K562 (cell line): ENCODE results near the gene MPIG6B. TPM values are rescaled to one million over a fixed set of nuclear protein-coding genes. Genes with fewer than 3 reads are reported as not detected.

Source experiments
- ATAC-seq: fragments of 200-7000 bp; cut with Tn5 transposase; 3 replicates; pipeline ENCODE4 v1.9.1; 2020; ENCODE audit warnings: moderate library complexity
- BruUV-seq: library from RNA; stranded (reverse); fragments of 400-500 nt; replicated peaks from 2 replicates; lab custom pipeline; 2021; lab: Mats Ljungman, UMichigan
- CTCF ChIA-PET: fragments of 300-600 bp; formaldehyde crosslinking; extraction: SDS; loops from one replicate; lab custom pipeline; 2021; ENCODE audit warnings: low intra/inter-chr PET ratio; lab: Yijun Ruan, JAX
- POLR2A ChIA-PET: fragments of 300-600, 350-650 bp; sonication (Branson Sonifier 250); formaldehyde crosslinking; extraction: SDS; loops from one replicate; lab custom pipeline; 2021; ENCODE audit warnings: antibody characterized with exemption, inconsistent platforms; lab: Yijun Ruan, JAX
- DNase-seq, 4 experiments: peaks; one replicate each; pipeline versions ENCODE4 v3.0.0 to v3.0.0-alpha.2; 2011 to 2018; ENCODE audit warnings: low spot score in 3 of 4, mixed read lengths in 3 of 4; ENCODE audit errors: extremely low read depth in 1 of 4
- FAIRE-seq: peaks from 2 replicates; lab custom pipeline; 2011; peaks lifted over from hg19 to GRCh38; lab: Jason Lieb, UNC
- H2AFZ ChIP-seq: 2 replicates; pipeline ENCODE4 v1.6.0; 2011; ENCODE audit warnings: low read depth, low read length, control low read depth, inconsistent platforms
- H3K27ac ChIP-seq: fragments of 200-600 bp; 3 replicates; pipeline ENCODE4 v1.8.0; 2011; ENCODE audit warnings: low read depth, mild to moderate bottlenecking, control low read depth, inconsistent platforms, low read length, moderate library complexity, mixed read lengths; ENCODE audit errors: extremely low read depth
- H3K27me3 ChIP-seq, 2 experiments: fragments of 300-600 bp in 1 of 2; 2 replicates in 1 of 2; 3 replicates in 1 of 2; pipeline versions ENCODE4 v1.6.0 to v1.8.0; 2011; ENCODE audit warnings: inconsistent platforms in 2 of 2, low read length in 2 of 2, mild to moderate bottlenecking in 1 of 2, mixed read lengths in 1 of 2, moderate library complexity in 1 of 2; ENCODE audit not compliant: control insufficient read depth in 2 of 2, insufficient read depth in 2 of 2
- H3K36me3 ChIP-seq: fragments of 300-600 bp; 3 replicates; pipeline ENCODE4 v1.8.0; 2011; ENCODE audit warnings: mild to moderate bottlenecking, low read length, inconsistent platforms; ENCODE audit not compliant: control insufficient read depth, insufficient read depth
- H3K4me1 ChIP-seq, 2 experiments: fragments of 200-600 bp in 1 of 2; replicated peaks in 1 of 2; 2 replicates in 1 of 2; 3 replicates in 1 of 2; pipeline versions ENCODE4 v1.5.1 to v1.8.0; 2011; ENCODE audit warnings: inconsistent platforms in 2 of 2, low read length in 2 of 2, mild to moderate bottlenecking in 1 of 2, mixed read lengths in 1 of 2, moderate library complexity in 1 of 2; ENCODE audit not compliant: control insufficient read depth in 2 of 2, insufficient read depth in 2 of 2
- H3K4me2 ChIP-seq: 2 replicates; pipeline ENCODE4 v1.6.1; 2011; ENCODE audit warnings: low read length, control low read depth, inconsistent platforms, mixed read lengths; ENCODE audit not compliant: insufficient read depth
- H3K4me3 ChIP-seq: fragments of 200-600 bp; sonication (generic), shearing (Covaris generic); 2 replicates; pipeline ENCODE4 v1.5.1; 2016; ENCODE audit warnings: control low read depth, inconsistent platforms
- H3K79me2 ChIP-seq: fragments of 200-600 bp; 3 replicates; pipeline ENCODE4 v1.8.0; 2011; ENCODE audit warnings: low read length, inconsistent platforms; ENCODE audit not compliant: control insufficient read depth, insufficient read depth
- H3K9ac ChIP-seq, 2 experiments: 2 replicates each; pipeline versions ENCODE4 v1.6.0 to v1.6.1; 2011; ENCODE audit warnings: low read depth in 2 of 2, low read length in 2 of 2, control low read depth in 1 of 2, inconsistent platforms in 1 of 2, mild to moderate bottlenecking in 1 of 2, mixed read lengths in 1 of 2; ENCODE audit not compliant: insufficient read depth in 1 of 2
- H3K9me1 ChIP-seq: one replicate; pipeline ENCODE4 v1.6.0; 2011; ENCODE audit warnings: inconsistent platforms, mild to moderate bottlenecking, low read length, moderate library complexity; ENCODE audit not compliant: control insufficient read depth, insufficient read depth
- H3K9me3 ChIP-seq: replicated peaks from 2 replicates; pipeline ENCODE4 v1.5.1; 2011; ENCODE audit warnings: low read depth, low read length, inconsistent platforms; ENCODE audit not compliant: control insufficient read depth, insufficient read depth
- H4K20me1 ChIP-seq: replicated peaks from 2 replicates; pipeline ENCODE4 v1.6.1; 2011; ENCODE audit warnings: low read length, inconsistent platforms, mixed read lengths; ENCODE audit not compliant: control insufficient read depth, insufficient read depth
- CBX2 ChIP-seq: fragments of 200-600 bp; sonication (generic); IDR thresholded peaks from one replicate; pipeline ENCODE4 v1.6.1; 2012; ENCODE audit warnings: mild to moderate bottlenecking, low read length, inconsistent platforms; ENCODE audit not compliant: insufficient read depth, poor library complexity, severe bottlenecking
- CEBPB ChIP-seq: fragments of 450-650 bp; IDR thresholded peaks from 2 replicates; pipeline ENCODE4 v1.6.1; 2016; ENCODE audit warnings: missing genetic modification characterization, missing compliant biosample characterization
- EHMT2 ChIP-seq: fragments of 450-650 bp; IDR thresholded peaks from 2 replicates; pipeline ENCODE4 v1.6.1; 2018; ENCODE audit warnings: antibody characterized with exemption
- MCM3 ChIP-seq: fragments of 450-650 bp; IDR thresholded peaks from 2 replicates; pipeline ENCODE4 v1.6.1; 2016
- NCOA1 ChIP-seq: fragments of 450-650 bp; IDR thresholded peaks from 2 replicates; pipeline ENCODE4 v1.6.1; 2016; ENCODE audit warnings: low read depth
- ZNF217 ChIP-seq: sonication (generic); formaldehyde crosslinking; IDR thresholded peaks from 2 replicates; pipeline ENCODE4 v1.8.0; 2022; ENCODE audit warnings: mild to moderate bottlenecking, missing genetic modification reagents
- ZNF239 ChIP-seq: fragments of 250-450 bp; sonication (Bioruptor Pico); IDR thresholded peaks from 2 replicates; pipeline ENCODE4 v1.4.0; 2020; ENCODE audit warnings: mild to moderate bottlenecking
- ZNF707 ChIP-seq: fragments of 250-450 bp; sonication (Bioruptor Pico); conservative IDR thresholded peaks from 2 replicates; pipeline ENCODE4 v1.8.0; 2022; ENCODE audit warnings: inconsistent platforms, mild to moderate bottlenecking, moderate library complexity
- ZNF77 ChIP-seq: fragments of 250-450 bp; sonication (Bioruptor Pico); IDR thresholded peaks from 2 replicates; pipeline ENCODE4 v1.5.0; 2020
- WGBS: fragments of 100-300 bp; shearing (Covaris generic); methylation state at CpG from one replicate; pipeline ENCODE4 v1.1.6; 2016; ENCODE audit warnings: low coverage, mixed read lengths; ENCODE audit not compliant: insufficient coverage; ENCODE audit errors: missing lambda C conversion rate; 5-methylcytosine and 5-hydroxymethylcytosine counted together
- in situ Hi-C: fragments of 300-500 bp; cut with MboI; formaldehyde crosslinking; loops from 4 replicates; pipeline ENCODE4 v1.15.0; 2018; ENCODE audit warnings: inconsistent platforms, mixed read lengths
- intact Hi-C: fragments of 100-400 bp; cut with micrococcal nuclease; formaldehyde crosslinking; loops from 2 replicates; pipeline ENCODE4 v1.14.2; 2022
- polyA plus RNA-seq, 8 experiments: library from polyadenylated mRNA; depleted of rRNA in 4 of 8; stranded (reverse) in 5 of 8; unstranded in 3 of 8; fragments of >200 nt; fragmentation: Nextera tagmentation in 2 of 8; fragmentation: Illumina TruSeq in 1 of 8; extraction: Ambion mirVana in 2 of 8; extraction: Trizol in 1 of 8; gene quantifications; 2 replicates each; pipeline versions ENCODE4 v1.2.1 to v1.2.3, GENCODE V29; 2011 to 2014; ENCODE audit warnings: inconsistent platforms in 1 of 8, missing spikeins in 1 of 8
- total RNA-seq, 7 experiments: library from RNA; depleted of rRNA in 6 of 7; stranded (reverse); fragments of >200 nt in 6 of 7; fragmentation: Illumina TruSeq in 2 of 7; extraction: Trizol in 2 of 7; gene quantifications; 2 replicates each; pipeline versions ENCODE4 v1.2.1 to v1.2.3, GENCODE V29; 2011 to 2021; ENCODE audit warnings: low replicate concordance in 1 of 7
- TF ChIP-seq, protein P1 (sequence below): fragments of 250-450 bp; sonication (Bioruptor Pico); IDR thresholded peaks from 2 replicates; pipeline ENCODE4 v1.4.0; 2020; ENCODE audit warnings: mild to moderate bottlenecking, moderate library complexity
- TF ChIP-seq, protein P2 (sequence below): sonication (generic); formaldehyde crosslinking; IDR thresholded peaks from 2 replicates; pipeline ENCODE4 v1.8.0; 2022; ENCODE audit warnings: mild to moderate bottlenecking, low read depth, missing genetic modification reagents
- TF ChIP-seq, protein P3 (sequence below): IDR thresholded peaks from 3 replicates; pipeline ENCODE4 v1.6.1; 2011; ENCODE audit warnings: borderline replicate concordance, mild to moderate bottlenecking, moderate library complexity; ENCODE audit not compliant: insufficient read length; ENCODE audit errors: extremely low read depth
- TF ChIP-seq, protein P4 (sequence below): fragments of 450-650 bp; formaldehyde crosslinking; IDR thresholded peaks from 2 replicates; pipeline ENCODE4 v1.4.0; 2022; ENCODE audit warnings: missing genetic modification characterization

MPIG6B gene
- total and polyA plus RNA-seq, 9 of the 15 experiments (the other 6 are each of a cell fraction or from before 2014, with no cell fraction given): 0.11 to 1.2 (median 0.28) TPM; not detected in 1

DNA sequence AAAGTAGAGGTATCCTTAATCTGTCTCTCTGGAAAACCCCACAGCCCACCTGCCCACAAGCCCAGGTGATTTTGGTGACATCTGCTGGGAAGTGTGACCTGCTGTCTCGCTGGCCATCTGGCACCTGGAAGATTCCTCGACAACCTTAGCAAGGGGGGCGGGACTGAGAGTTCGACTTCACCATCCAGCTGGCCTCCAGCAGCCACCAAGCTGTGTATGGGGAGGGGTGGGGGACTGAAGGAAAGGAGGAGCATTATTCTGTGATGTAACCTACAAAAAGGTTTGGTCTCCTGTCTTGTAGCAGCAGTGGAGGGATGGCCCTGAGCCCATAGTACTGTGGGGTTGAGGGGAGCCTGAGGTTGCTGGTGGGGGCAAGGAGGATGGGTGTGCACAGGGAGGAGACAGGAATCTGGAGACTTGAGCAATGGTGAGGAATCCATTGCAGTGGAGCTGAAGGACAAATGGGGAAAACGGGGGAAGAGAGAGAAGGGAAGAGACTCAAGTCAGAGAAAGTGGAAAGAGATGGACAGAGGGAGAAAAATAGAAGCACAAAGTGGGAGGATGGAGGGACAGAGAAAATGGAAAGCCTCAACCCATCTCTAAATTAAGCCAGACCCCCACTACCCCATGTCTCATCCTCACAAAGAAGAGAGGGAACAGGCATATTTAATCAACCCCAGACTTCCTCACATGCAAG lies 12.5 kb upstream of the MPIG6B start:
- H3K79me2 ChIP-seq: no peaks in the 10 kb centered on the region
- ChIA-PET CTCF (no interaction called here), POLR2A (interaction anchor here (0.6 to 12.4 kb wide), 9 partner anchors 7 to 261 kb away, joined by 3 to 223 read pairs (median 4); partner anchors contain the start of genes ABHD16A, DDAH2, DXO and GPANK1)
- peak; percentile 13 for ATAC-seq
- peak overlapping the region; percentile 9; the same call in 1 of the 2 replicates for H3K4me2 ChIP-seq
- no peak overlapping the region for H3K4me3 ChIP-seq
- in situ Hi-C loops (no loop called here), intact Hi-C loops (no loop called here)
- H4K20me1 ChIP-seq: no peaks in the 10 kb centered on the region
- DNase-seq: no peak
- H3K9ac ChIP-seq: peak overlapping the region in 1 of 2 experiments; percentile 73; a peak in 1 of 4 replicates
- no peaks in the 10 kb centered on the region for H3K9me3 ChIP-seq
- peaks cover 35 to 49% of the 10 kb centered on the region in 2 experiments for H3K4me1 ChIP-seq
- 29% methylated on average over 5 of the region's 5 CpGs for WGBS
- FAIRE-seq: no peak
- no peak overlapping the region for H3K27ac ChIP-seq
- peak overlapping the region; percentile 58 for H2AFZ ChIP-seq
- H3K36me3 ChIP-seq: no peaks in the 10 kb centered on the region
- no peaks in the 10 kb centered on the region for H3K9me1 ChIP-seq
- no peaks in the 10 kb centered on the region for H3K27me3 ChIP-seq
- BruUV-seq: no TSS peak
- TF ChIP-seq ZNF217 (CRISPR knock-in tag): no peak
- no peak for TF ChIP-seq ZNF239 (CRISPR knock-in tag)
- no peak for TF ChIP-seq NCOA1
- TF ChIP-seq MCM3: no peak
- TF ChIP-seq CEBPB (tag): 0 out of 2 replicates have a peak, but pooled peaks have one; percentile 16
- no peak for TF ChIP-seq CBX2
- TF ChIP-seq ZNF77 (CRISPR knock-in tag): no peak
- TF ChIP-seq, protein P1, sequence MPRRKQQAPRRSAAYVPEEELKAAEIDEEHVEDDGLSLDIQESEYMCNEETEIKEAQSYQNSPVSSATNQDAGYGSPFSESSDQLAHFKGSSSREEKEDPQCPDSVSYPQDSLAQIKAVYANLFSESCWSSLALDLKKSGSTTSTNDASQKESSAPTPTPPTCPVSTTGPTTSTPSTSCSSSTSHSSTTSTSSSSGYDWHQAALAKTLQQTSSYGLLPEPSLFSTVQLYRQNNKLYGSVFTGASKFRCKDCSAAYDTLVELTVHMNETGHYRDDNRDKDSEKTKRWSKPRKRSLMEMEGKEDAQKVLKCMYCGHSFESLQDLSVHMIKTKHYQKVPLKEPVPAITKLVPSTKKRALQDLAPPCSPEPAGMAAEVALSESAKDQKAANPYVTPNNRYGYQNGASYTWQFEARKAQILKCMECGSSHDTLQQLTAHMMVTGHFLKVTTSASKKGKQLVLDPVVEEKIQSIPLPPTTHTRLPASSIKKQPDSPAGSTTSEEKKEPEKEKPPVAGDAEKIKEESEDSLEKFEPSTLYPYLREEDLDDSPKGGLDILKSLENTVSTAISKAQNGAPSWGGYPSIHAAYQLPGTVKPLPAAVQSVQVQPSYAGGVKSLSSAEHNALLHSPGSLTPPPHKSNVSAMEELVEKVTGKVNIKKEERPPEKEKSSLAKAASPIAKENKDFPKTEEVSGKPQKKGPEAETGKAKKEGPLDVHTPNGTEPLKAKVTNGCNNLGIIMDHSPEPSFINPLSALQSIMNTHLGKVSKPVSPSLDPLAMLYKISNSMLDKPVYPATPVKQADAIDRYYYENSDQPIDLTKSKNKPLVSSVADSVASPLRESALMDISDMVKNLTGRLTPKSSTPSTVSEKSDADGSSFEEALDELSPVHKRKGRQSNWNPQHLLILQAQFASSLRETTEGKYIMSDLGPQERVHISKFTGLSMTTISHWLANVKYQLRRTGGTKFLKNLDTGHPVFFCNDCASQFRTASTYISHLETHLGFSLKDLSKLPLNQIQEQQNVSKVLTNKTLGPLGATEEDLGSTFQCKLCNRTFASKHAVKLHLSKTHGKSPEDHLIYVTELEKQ (CRISPR knock-in tag): no peak
- TF ChIP-seq ZNF707 (CRISPR knock-in tag): no peak
- TF ChIP-seq, protein P2, sequence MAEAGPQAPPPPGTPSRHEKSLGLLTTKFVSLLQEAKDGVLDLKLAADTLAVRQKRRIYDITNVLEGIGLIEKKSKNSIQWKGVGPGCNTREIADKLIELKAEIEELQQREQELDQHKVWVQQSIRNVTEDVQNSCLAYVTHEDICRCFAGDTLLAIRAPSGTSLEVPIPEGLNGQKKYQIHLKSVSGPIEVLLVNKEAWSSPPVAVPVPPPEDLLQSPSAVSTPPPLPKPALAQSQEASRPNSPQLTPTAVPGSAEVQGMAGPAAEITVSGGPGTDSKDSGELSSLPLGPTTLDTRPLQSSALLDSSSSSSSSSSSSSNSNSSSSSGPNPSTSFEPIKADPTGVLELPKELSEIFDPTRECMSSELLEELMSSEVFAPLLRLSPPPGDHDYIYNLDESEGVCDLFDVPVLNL (CRISPR knock-in tag): no peak
- TF ChIP-seq, protein P3, sequence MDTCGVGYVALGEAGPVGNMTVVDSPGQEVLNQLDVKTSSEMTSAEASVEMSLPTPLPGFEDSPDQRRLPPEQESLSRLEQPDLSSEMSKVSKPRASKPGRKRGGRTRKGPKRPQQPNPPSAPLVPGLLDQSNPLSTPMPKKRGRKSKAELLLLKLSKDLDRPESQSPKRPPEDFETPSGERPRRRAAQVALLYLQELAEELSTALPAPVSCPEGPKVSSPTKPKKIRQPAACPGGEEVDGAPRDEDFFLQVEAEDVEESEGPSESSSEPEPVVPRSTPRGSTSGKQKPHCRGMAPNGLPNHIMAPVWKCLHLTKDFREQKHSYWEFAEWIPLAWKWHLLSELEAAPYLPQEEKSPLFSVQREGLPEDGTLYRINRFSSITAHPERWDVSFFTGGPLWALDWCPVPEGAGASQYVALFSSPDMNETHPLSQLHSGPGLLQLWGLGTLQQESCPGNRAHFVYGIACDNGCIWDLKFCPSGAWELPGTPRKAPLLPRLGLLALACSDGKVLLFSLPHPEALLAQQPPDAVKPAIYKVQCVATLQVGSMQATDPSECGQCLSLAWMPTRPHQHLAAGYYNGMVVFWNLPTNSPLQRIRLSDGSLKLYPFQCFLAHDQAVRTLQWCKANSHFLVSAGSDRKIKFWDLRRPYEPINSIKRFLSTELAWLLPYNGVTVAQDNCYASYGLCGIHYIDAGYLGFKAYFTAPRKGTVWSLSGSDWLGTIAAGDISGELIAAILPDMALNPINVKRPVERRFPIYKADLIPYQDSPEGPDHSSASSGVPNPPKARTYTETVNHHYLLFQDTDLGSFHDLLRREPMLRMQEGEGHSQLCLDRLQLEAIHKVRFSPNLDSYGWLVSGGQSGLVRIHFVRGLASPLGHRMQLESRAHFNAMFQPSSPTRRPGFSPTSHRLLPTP: no peak
- 0 out of 2 replicates have a peak, but pooled peaks have one; percentile 37 for TF ChIP-seq EHMT2
- TF ChIP-seq, protein P4, sequence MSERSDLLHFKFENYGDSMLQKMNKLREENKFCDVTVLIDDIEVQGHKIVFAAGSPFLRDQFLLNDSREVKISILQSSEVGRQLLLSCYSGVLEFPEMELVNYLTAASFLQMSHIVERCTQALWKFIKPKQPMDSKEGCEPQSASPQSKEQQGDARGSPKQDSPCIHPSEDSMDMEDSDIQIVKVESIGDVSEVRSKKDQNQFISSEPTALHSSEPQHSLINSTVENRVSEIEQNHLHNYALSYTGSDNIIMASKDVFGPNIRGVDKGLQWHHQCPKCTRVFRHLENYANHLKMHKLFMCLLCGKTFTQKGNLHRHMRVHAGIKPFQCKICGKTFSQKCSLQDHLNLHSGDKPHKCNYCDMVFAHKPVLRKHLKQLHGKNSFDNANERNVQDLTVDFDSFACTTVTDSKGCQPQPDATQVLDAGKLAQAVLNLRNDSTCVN (CRISPR knock-in tag): 0 out of 2 replicates have a peak, but pooled peaks have one; percentile 74
